Fibroblast of lung (primary cell): Measurements from ENCODE around the gene SPAAR. TPM values are rescaled to one million over a fixed set of nuclear protein-coding genes. Genes with fewer than 3 reads are reported as not detected.

ENCODE experiments used
- DNase-seq, 2 donors: peaks; one replicate each; pipeline versions ENCODE4 v3.0.0 to v3.0.0-alpha.2; 2010; ENCODE audit warnings: low read depth in 2 of 2
- H2AFZ ChIP-seq: 2 replicates; pipeline ENCODE4 v1.5.1; 2012; ENCODE audit warnings: low read length, control low read depth, inconsistent platforms
- H3K27ac ChIP-seq: 2 replicates; pipeline ENCODE4 v1.5.1; 2011; ENCODE audit warnings: low read length, control low read depth; ENCODE audit not compliant: insufficient read depth
- H3K27me3 ChIP-seq: 2 replicates; pipeline ENCODE4 v1.5.1; 2011; ENCODE audit warnings: mild to moderate bottlenecking, low read length; ENCODE audit not compliant: control insufficient read depth, insufficient read depth
- H3K36me3 ChIP-seq: 2 replicates; pipeline ENCODE4 v1.5.1; 2011; ENCODE audit warnings: low read length; ENCODE audit not compliant: control insufficient read depth, insufficient read depth
- H3K4me1 ChIP-seq: 2 replicates; pipeline ENCODE4 v1.5.1; 2011; ENCODE audit warnings: low read length; ENCODE audit not compliant: control insufficient read depth, insufficient read depth; ENCODE audit errors: extremely low read depth
- H3K4me2 ChIP-seq: 2 replicates; pipeline ENCODE4 v1.5.1; 2011; ENCODE audit warnings: low read length, control low read depth; ENCODE audit not compliant: insufficient read depth; ENCODE audit errors: extremely low read depth
- H3K4me3 ChIP-seq, 4 experiments: fragments of 200-600 bp in 1 of 4; sonication (generic) in 1 of 4; replicated peaks in 1 of 4; 2 replicates each; pipeline ENCODE4 v1.5.1; 2011 to 2016; ENCODE audit warnings: low read length in 4 of 4, low read depth in 3 of 4, mild to moderate bottlenecking in 3 of 4, control low read depth in 2 of 4, inconsistent platforms in 1 of 4, mixed read lengths in 1 of 4; ENCODE audit not compliant: insufficient read depth in 1 of 4; ENCODE audit errors: control extremely low read depth in 1 of 4
- H3K79me2 ChIP-seq: 2 replicates; pipeline ENCODE4 v1.5.1; 2012; ENCODE audit warnings: mild to moderate bottlenecking, low read length, inconsistent platforms; ENCODE audit not compliant: control insufficient read depth, insufficient read depth
- H3K9ac ChIP-seq: 2 replicates; pipeline ENCODE4 v1.5.1; 2011; ENCODE audit warnings: mild to moderate bottlenecking, low read length, control low read depth; ENCODE audit not compliant: insufficient read depth
- H3K9me3 ChIP-seq: 2 replicates; pipeline ENCODE4 v1.5.1; 2012; ENCODE audit warnings: low read depth, low read length; ENCODE audit not compliant: control insufficient read depth, insufficient read depth
- H4K20me1 ChIP-seq: 2 replicates; pipeline ENCODE4 v1.5.1; 2011; ENCODE audit warnings: low read length; ENCODE audit not compliant: control insufficient read depth, insufficient read depth; ENCODE audit errors: extremely low read depth
- CTCF ChIP-seq, 2 donors: IDR thresholded peaks in 1 of 2; conservative IDR thresholded peaks in 1 of 2; 1 replicate in 1 of 2; 2 replicates in 1 of 2; pipeline ENCODE4 v1.5.1; 2011 to 2012; ENCODE audit warnings: low read length in 2 of 2, control low read depth in 1 of 2, inconsistent platforms in 1 of 2, low read depth in 1 of 2, mild to moderate bottlenecking in 1 of 2
- EZH2 ChIP-seq: IDR thresholded peaks from 2 replicates; pipeline ENCODE4 v1.5.1; 2012; ENCODE audit warnings: low read length, control low read depth, mild to moderate bottlenecking; ENCODE audit errors: missing control alignments
- polyA plus RNA-seq, 2 donors: library from polyadenylated mRNA; depleted of rRNA in 1 of 2; stranded (reverse) in 1 of 2; unstranded in 1 of 2; fragments of >200 nt; gene quantifications; 2 replicates each; pipeline ENCODE4 v1.2.1, GENCODE V29; 2011 to 2012; ENCODE audit warnings: missing spikeins in 1 of 2
- total RNA-seq: library from RNA; depleted of rRNA; stranded (reverse); fragments of >200 nt; gene quantifications from 2 replicates; pipeline ENCODE4 v1.2.1, GENCODE V29; 2014

SPAAR gene
- total and polyA plus RNA-seq, 2 donors (not counting 1 experiment from before 2014, with no cell fraction given): 0.17 to 0.41 TPM

- Histone ChIP-seq H2AFZ (no peak within 1 kb of the TSS), H3K9ac (no peak within 1 kb of the TSS), H3K9me3 (no peaks in the 10 kb centered on the region), H4K20me1 (no peaks in the 10 kb centered on the region), H3K79me2 (no peaks in the 10 kb centered on the region), H3K4me1 (no peaks in the 10 kb centered on the region), H3K36me3 (no peaks in the 10 kb centered on the region), H3K27me3 (no peaks in the 10 kb centered on the region), H3K27ac (no peak within 1 kb of the TSS), H3K4me2 (no peak within 1 kb of the TSS), H3K4me3 (no peak within 1 kb of the TSS)
- no peak for DNase-seq
- TF ChIP-seq EZH2 (no peak), CTCF (conservative IDR thresholded peaks at IDR 0.05 in 1 of 2, IDR thresholded peaks at IDR 0.05 in 1 of 2; ENCODE audit: low read depth in 1 of 2, low read length in 2 of 2) (no peak)
These were observed 49.0 kb downstream of the SPAAR start, which contains the start of gene OR2S2 for GRCh38 chr9:35958104-35958837. Gene OR2S2 (minus strand): TSS chr9:35958154. CDS start chr9:35958098, 56 bp downstream.

- no peaks in the 10 kb centered on the region for H3K4me1 ChIP-seq
- no peaks in the 10 kb centered on the region for H3K79me2 ChIP-seq
- H4K20me1 ChIP-seq: no peaks in the 10 kb centered on the region
- no peaks in the 10 kb centered on the region for H3K36me3 ChIP-seq
- H3K9ac ChIP-seq: no peak overlapping the region
- H2AFZ ChIP-seq: no peak overlapping the region
- TF ChIP-seq EZH2: no peak
- TF ChIP-seq CTCF (conservative IDR thresholded peaks at IDR 0.05 in 1 of 2, IDR thresholded peaks at IDR 0.05 in 1 of 2; ENCODE audit: low read depth in 1 of 2, low read length in 2 of 2): no peak
- H3K4me2 ChIP-seq: no peak overlapping the region
- peak; percentile 34 to 91 for DNase-seq
- H3K27me3 ChIP-seq: no peaks in the 10 kb centered on the region
- no peaks in the 10 kb centered on the region for H3K9me3 ChIP-seq
- H3K27ac ChIP-seq: no peak overlapping the region
- H3K4me3 ChIP-seq: no peak overlapping the region
These were observed 50.9 kb downstream of the SPAAR start for GRCh38 chr9:35960039-35960655.

Other genes starting within 250 kb of the SPAAR start
- gene ARHGEF39, start 244.3 kb upstream of the SPAAR start, total RNA-seq: under 0.01 and 0.66 TPM in 2 replicates
- gene ARHGEF39, start 244.3 kb upstream of the SPAAR start, polyA plus RNA-seq: 0.77 and 3.9 TPM in 2 replicates
- gene CA9, start 235.6 kb upstream of the SPAAR start, total RNA-seq: 0.17 and 0.26 TPM in 2 replicates
- 0.59 TPM in 1 of 2 replicates, not detected in the other for gene CA9, start 235.6 kb upstream of the SPAAR start, polyA plus RNA-seq
- gene TPM2, start 219.6 kb upstream of the SPAAR start, total RNA-seq: 696 and 1,003 TPM in 2 replicates
- 1,280 and 1,927 TPM in 2 replicates for gene TPM2, start 219.6 kb upstream of the SPAAR start, polyA plus RNA-seq
- gene TLN1, start 177.3 kb upstream of the SPAAR start, total RNA-seq: 214 and 405 TPM in 2 replicates
- gene TLN1, start 177.3 kb upstream of the SPAAR start, polyA plus RNA-seq: 214 and 244 TPM in 2 replicates
- 64.7 and 70.2 TPM in 2 replicates for gene CREB3, start 176.8 kb upstream of the SPAAR start, total RNA-seq
- gene CREB3, start 176.8 kb upstream of the SPAAR start, polyA plus RNA-seq: 50.2 and 55.8 TPM in 2 replicates
- gene GBA2, start 160.3 kb upstream of the SPAAR start, total RNA-seq: 21.8 and 23.9 TPM in 2 replicates
- 24.1 and 25.5 TPM in 2 replicates for gene GBA2, start 160.3 kb upstream of the SPAAR start, polyA plus RNA-seq
- 10.5 and 14.9 TPM in 2 replicates for gene RGP1, start 160.2 kb upstream of the SPAAR start, total RNA-seq
- gene RGP1, start 160.2 kb upstream of the SPAAR start, polyA plus RNA-seq: 17.4 and 18.0 TPM in 2 replicates
- gene MSMP, start 155.2 kb upstream of the SPAAR start, total RNA-seq: not detected in 2 replicates
- gene MSMP, start 155.2 kb upstream of the SPAAR start, polyA plus RNA-seq: not detected in 2 replicates
- gene NPR2, start 117.9 kb upstream of the SPAAR start, total RNA-seq: 23.6 and 47.4 TPM in 2 replicates
- gene NPR2, start 117.9 kb upstream of the SPAAR start, polyA plus RNA-seq: 26.3 and 34.1 TPM in 2 replicates
- gene SPAG8, start 97.2 kb upstream of the SPAAR start, total RNA-seq: 1.0 and 1.3 TPM in 2 replicates
- 0.62 and 0.64 TPM in 2 replicates for gene SPAG8, start 97.2 kb upstream of the SPAAR start, polyA plus RNA-seq
- 24.9 and 34.2 TPM in 2 replicates for gene HINT2, start 94.4 kb upstream of the SPAAR start, total RNA-seq
- gene HINT2, start 94.4 kb upstream of the SPAAR start, polyA plus RNA-seq: 13.1 and 22.9 TPM in 2 replicates
- not detected in 2 replicates for gene FAM221B, start 80.8 kb upstream of the SPAAR start, total RNA-seq
- not detected in 2 replicates for gene FAM221B, start 80.8 kb upstream of the SPAAR start, polyA plus RNA-seq
- gene TMEM8B, start 80.3 kb upstream of the SPAAR start, total RNA-seq: 2.1 and 3.0 TPM in 2 replicates
- 2.7 and 3.0 TPM in 2 replicates for gene TMEM8B, start 80.3 kb upstream of the SPAAR start, polyA plus RNA-seq
- not detected in 2 replicates for gene OR13J1, start 39.1 kb upstream of the SPAAR start, total RNA-seq
- gene OR13J1, start 39.1 kb upstream of the SPAAR start, polyA plus RNA-seq: not detected in 2 replicates
- 0.26 and 1.2 TPM in 2 replicates for gene HRCT1, start 3.3 kb upstream of the SPAAR start, total RNA-seq
- gene HRCT1, start 3.3 kb upstream of the SPAAR start, polyA plus RNA-seq: 3.1 and 3.3 TPM in 2 replicates
- 0.17 TPM in 1 of 2 replicates, not detected in the other for gene OR2S2, start 48.7 kb downstream of the SPAAR start, total RNA-seq
- gene OR2S2, start 48.7 kb downstream of the SPAAR start, polyA plus RNA-seq: 0.17 and 0.18 TPM in 2 replicates
- gene RECK, start 127.4 kb downstream of the SPAAR start, total RNA-seq: 43.1 and 98.4 TPM in 2 replicates
- gene RECK, start 127.4 kb downstream of the SPAAR start, polyA plus RNA-seq: 108 and 212 TPM in 2 replicates
- 40.0 and 47.8 TPM in 2 replicates for gene GLIPR2, start 227.2 kb downstream of the SPAAR start, total RNA-seq
- 57.8 and 108 TPM in 2 replicates for gene GLIPR2, start 227.2 kb downstream of the SPAAR start, polyA plus RNA-seq